ENCODE measurements around the gene S100A6.

DNA sequence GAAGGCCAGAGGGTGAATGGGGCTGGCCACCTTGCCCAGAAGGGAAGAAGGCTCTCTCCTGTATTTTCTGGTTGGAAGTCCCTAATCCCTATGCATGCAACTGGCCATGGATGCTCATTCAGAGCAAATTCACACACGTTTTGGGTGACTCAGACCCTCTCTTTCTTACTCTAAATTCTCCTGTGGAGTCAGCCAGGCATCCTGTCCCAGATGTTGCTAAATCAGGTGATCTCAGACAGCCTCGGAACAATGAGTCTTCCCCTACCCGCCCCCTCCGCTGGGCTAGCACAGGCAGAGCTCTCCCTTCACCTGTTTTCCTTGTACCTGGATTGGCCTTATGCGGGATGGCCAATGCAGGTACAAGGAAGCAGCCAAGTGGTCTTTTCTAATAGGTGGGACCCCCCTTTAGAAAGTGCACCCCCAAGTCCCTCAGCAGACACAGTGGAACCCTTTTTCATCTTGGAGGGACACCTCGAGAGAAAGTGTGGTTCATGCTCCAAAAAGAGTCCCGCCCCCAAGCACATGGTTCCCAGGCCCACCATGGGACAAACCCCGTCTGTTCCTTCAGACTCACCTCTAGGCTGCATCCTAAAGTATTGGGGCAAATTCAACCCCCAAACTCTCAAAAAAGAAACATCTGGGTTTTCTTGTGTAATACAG, 8.6 kb downstream of the S100A6 start:
- TF ChIP-seq EP300 (IDR thresholded peaks at IDR 0.05) (no peak), CTCF (IDR thresholded peaks at IDR 0.05) (no peak)

Measured in suprapubic skin (tissue), 3 donors.